K562 (cell line): ENCODE data around the gene KNCN. TPM values are rescaled to one million over a fixed set of nuclear protein-coding genes. Genes with fewer than 3 reads are reported as not detected.

Experiments used
- ARHGAP35 ChIP-seq: fragments of 450-650 bp; IDR thresholded peaks from 2 replicates; pipeline ENCODE4 v1.6.1; 2018; ENCODE audit not compliant: partially characterized antibody
- CREB1 ChIP-seq, 2 experiments: sonication (generic) in 1 of 2; formaldehyde crosslinking in 1 of 2; IDR thresholded peaks; 2 replicates each; pipeline versions ENCODE4 v1.6.1 to v1.8.0; 2012 to 2022; ENCODE audit warnings: inconsistent platforms in 1 of 2, mild to moderate bottlenecking in 1 of 2, missing genetic modification reagents in 1 of 2, moderate library complexity in 1 of 2
- DACH1 ChIP-seq: fragments of 450-650 bp; IDR thresholded peaks from 2 replicates; pipeline ENCODE4 v1.6.1; 2018; ENCODE audit not compliant: partially characterized antibody
- DPF2 ChIP-seq: fragments of 450-650 bp; IDR thresholded peaks from 2 replicates; pipeline ENCODE4 v1.6.1; 2016
- ELF1 ChIP-seq: fragments of 200-800 bp; sonication (Bioruptor generic); IDR thresholded peaks from 2 replicates; pipeline ENCODE4 v1.6.1; 2016; ENCODE audit warnings: missing genetic modification characterization, missing compliant biosample characterization
- HNRNPUL1 ChIP-seq: fragments of 200-400 bp; formaldehyde crosslinking; IDR thresholded peaks from 2 replicates; pipeline ENCODE4 v1.6.1; 2017; ENCODE audit warnings: low read length
- JUN ChIP-seq, 2 experiments: sonication (generic) in 1 of 2; formaldehyde crosslinking in 1 of 2; IDR thresholded peaks; 2 replicates each; pipeline versions ENCODE4 v1.6.1 to v1.8.0; 2012 to 2022; ENCODE audit warnings: borderline replicate concordance in 2 of 2, mild to moderate bottlenecking in 2 of 2, improper control_type of control experiment in 1 of 2, low read depth in 1 of 2, low read length in 1 of 2, missing genetic modification reagents in 1 of 2
- JUND ChIP-seq, 2 experiments: IDR thresholded peaks; 2 replicates in 1 of 2; 3 replicates in 1 of 2; pipeline ENCODE4 v1.6.1; 2011; ENCODE audit warnings: borderline replicate concordance in 2 of 2, low read depth in 2 of 2, low read length in 2 of 2, improper control_type of control experiment in 1 of 2, missing biosample characterization in 1 of 2, missing genetic modification characterization in 1 of 2, missing genetic modification reagents in 1 of 2
- KDM1A ChIP-seq, 2 experiments: fragments of 450-650 bp; IDR thresholded peaks; 2 replicates each; pipeline ENCODE4 v1.6.1; 2016; ENCODE audit warnings: mild to moderate bottlenecking in 2 of 2
- LEF1 ChIP-seq: fragments of 450-650 bp; IDR thresholded peaks from 2 replicates; pipeline ENCODE4 v1.6.1; 2016; ENCODE audit warnings: mild to moderate bottlenecking
- SREBF2 ChIP-seq: sonication (generic); formaldehyde crosslinking; IDR thresholded peaks from 2 replicates; pipeline ENCODE4 v1.4.0; 2020; ENCODE audit warnings: mild to moderate bottlenecking, missing genetic modification reagents
- STAT5A ChIP-seq: IDR thresholded peaks from 2 replicates; pipeline ENCODE4 v1.6.1; 2012; ENCODE audit warnings: low read length, inconsistent platforms, borderline replicate concordance
- ZC3H11A ChIP-seq: IDR thresholded peaks from 2 replicates; pipeline ENCODE4 v1.6.1; 2012; ENCODE audit warnings: low read depth, low read length, improper control_type of control experiment
- ZNF197 ChIP-seq: fragments of 200-800 bp; sonication (Bioruptor generic); IDR thresholded peaks from 2 replicates; pipeline ENCODE4 v1.6.1; 2016; ENCODE audit warnings: low read depth, missing genetic modification characterization, missing compliant biosample characterization
- ZNF445 ChIP-seq: fragments of 250-450 bp; sonication (Bioruptor Pico); IDR thresholded peaks from 2 replicates; pipeline ENCODE4 v1.4.0; 2020; ENCODE audit warnings: low read depth, mild to moderate bottlenecking, moderate library complexity
- polyA plus RNA-seq, 8 experiments: library from polyadenylated mRNA; depleted of rRNA in 4 of 8; stranded (reverse) in 5 of 8; unstranded in 3 of 8; fragments of >200 nt; fragmentation: Nextera tagmentation in 2 of 8; fragmentation: Illumina TruSeq in 1 of 8; extraction: Ambion mirVana in 2 of 8; extraction: Trizol in 1 of 8; gene quantifications; 2 replicates each; pipeline versions ENCODE4 v1.2.1 to v1.2.3, GENCODE V29; 2011 to 2014; ENCODE audit warnings: inconsistent platforms in 1 of 8, missing spikeins in 1 of 8
- total RNA-seq, 7 experiments: library from RNA; depleted of rRNA in 6 of 7; stranded (reverse); fragments of >200 nt in 6 of 7; fragmentation: Illumina TruSeq in 2 of 7; extraction: Trizol in 2 of 7; gene quantifications; 2 replicates each; pipeline versions ENCODE4 v1.2.1 to v1.2.3, GENCODE V29; 2011 to 2021; ENCODE audit warnings: low replicate concordance in 1 of 7
- TF ChIP-seq, protein P1 (sequence below): sonication (generic); formaldehyde crosslinking; IDR thresholded peaks from 2 replicates; pipeline ENCODE4 v1.8.0; 2023; ENCODE audit warnings: mild to moderate bottlenecking, missing genetic modification reagents
- TF ChIP-seq, protein P2 (sequence below): fragments of 250-450 bp; sonication (Bioruptor Pico); IDR thresholded peaks from 2 replicates; pipeline ENCODE4 v1.9.0; 2021; ENCODE audit warnings: mild to moderate bottlenecking, inconsistent platforms
- TF ChIP-seq, protein P3 (sequence below): fragments of 450-650 bp; IDR thresholded peaks from 2 replicates; pipeline ENCODE4 v1.6.1; 2014; ENCODE audit warnings: low read depth, mild to moderate bottlenecking, moderate library complexity, borderline replicate concordance

KNCN gene
- total and polyA plus RNA-seq, 9 of the 15 experiments (the other 6 are each of a cell fraction or from before 2014, with no cell fraction given) = not detected

DNA sequence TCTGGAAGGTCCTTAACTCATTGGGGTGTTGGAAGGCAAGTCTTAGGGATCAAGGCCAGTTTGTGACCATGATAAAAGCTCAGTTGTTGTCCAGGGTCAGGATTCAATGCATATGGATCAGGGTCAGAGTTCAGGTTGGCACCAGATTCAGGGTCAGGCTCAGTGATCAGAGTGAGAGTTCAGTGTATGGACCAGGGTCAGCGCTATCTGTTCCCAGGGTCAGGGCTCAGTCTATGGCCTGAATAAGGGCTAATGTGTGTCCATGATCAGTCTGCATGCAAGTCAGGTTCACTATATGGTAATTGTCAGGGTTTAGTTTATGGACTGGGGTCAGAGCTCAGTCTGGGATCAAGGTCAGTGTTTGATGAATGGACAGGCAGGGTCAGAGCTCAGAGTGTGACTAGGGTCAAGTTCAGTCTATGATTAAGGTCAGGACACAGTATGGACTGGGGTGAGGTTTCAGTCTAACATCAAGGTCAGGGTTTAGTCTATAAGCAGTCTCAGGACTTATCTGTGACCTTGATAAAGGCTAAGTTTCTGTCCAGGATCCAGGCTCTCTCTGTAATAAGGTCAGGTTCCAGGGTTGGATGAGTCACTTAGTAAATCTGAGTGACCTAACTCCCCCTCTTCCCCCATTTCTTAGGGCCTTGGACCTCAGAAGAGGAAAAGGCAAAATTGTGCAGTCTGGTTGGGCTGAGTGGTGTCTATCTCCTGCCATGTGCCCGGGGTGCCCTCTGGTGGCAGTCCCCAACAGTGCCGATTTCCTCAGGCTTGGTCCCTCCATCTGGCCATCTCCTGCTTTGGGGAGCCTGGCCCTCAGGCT, 23.8 kb downstream of the KNCN start (continued):
- TF ChIP-seq, protein P1, sequence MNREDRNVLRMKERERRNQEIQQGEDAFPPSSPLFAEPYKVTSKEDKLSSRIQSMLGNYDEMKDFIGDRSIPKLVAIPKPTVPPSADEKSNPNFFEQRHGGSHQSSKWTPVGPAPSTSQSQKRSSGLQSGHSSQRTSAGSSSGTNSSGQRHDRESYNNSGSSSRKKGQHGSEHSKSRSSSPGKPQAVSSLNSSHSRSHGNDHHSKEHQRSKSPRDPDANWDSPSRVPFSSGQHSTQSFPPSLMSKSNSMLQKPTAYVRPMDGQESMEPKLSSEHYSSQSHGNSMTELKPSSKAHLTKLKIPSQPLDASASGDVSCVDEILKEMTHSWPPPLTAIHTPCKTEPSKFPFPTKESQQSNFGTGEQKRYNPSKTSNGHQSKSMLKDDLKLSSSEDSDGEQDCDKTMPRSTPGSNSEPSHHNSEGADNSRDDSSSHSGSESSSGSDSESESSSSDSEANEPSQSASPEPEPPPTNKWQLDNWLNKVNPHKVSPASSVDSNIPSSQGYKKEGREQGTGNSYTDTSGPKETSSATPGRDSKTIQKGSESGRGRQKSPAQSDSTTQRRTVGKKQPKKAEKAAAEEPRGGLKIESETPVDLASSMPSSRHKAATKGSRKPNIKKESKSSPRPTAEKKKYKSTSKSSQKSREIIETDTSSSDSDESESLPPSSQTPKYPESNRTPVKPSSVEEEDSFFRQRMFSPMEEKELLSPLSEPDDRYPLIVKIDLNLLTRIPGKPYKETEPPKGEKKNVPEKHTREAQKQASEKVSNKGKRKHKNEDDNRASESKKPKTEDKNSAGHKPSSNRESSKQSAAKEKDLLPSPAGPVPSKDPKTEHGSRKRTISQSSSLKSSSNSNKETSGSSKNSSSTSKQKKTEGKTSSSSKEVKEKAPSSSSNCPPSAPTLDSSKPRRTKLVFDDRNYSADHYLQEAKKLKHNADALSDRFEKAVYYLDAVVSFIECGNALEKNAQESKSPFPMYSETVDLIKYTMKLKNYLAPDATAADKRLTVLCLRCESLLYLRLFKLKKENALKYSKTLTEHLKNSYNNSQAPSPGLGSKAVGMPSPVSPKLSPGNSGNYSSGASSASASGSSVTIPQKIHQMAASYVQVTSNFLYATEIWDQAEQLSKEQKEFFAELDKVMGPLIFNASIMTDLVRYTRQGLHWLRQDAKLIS = no peak; the same call in 1 of the 2 replicates
- TF ChIP-seq, protein P2, sequence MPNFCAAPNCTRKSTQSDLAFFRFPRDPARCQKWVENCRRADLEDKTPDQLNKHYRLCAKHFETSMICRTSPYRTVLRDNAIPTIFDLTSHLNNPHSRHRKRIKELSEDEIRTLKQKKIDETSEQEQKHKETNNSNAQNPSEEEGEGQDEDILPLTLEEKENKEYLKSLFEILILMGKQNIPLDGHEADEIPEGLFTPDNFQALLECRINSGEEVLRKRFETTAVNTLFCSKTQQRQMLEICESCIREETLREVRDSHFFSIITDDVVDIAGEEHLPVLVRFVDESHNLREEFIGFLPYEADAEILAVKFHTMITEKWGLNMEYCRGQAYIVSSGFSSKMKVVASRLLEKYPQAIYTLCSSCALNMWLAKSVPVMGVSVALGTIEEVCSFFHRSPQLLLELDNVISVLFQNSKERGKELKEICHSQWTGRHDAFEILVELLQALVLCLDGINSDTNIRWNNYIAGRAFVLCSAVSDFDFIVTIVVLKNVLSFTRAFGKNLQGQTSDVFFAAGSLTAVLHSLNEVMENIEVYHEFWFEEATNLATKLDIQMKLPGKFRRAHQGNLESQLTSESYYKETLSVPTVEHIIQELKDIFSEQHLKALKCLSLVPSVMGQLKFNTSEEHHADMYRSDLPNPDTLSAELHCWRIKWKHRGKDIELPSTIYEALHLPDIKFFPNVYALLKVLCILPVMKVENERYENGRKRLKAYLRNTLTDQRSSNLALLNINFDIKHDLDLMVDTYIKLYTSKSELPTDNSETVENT (CRISPR knock-in tag) = no peak
- peak; percentile 98 for TF ChIP-seq JUN (IDR thresholded peaks at IDR 0.05; ENCODE audit: borderline replicate concordance, low read depth, low read length)
- TF ChIP-seq JUN (CRISPR knock-in tag; IDR thresholded peaks at IDR 0.05; ENCODE audit: borderline replicate concordance) = peak; percentile 52; the same call in 1 of the 2 replicates
- TF ChIP-seq DPF2 = peak; percentile 88
- peak; percentile 97 for TF ChIP-seq JUND (IDR thresholded peaks at IDR 0.05; ENCODE audit: borderline replicate concordance, low read depth, low read length)
- TF ChIP-seq JUND (tag; IDR thresholded peaks at IDR 0.05; ENCODE audit: borderline replicate concordance, low read depth, low read length) = peak; percentile 96
- 0 out of 2 replicates have a peak, but pooled peaks have one; percentile 62 for TF ChIP-seq ZC3H11A
- no peak for TF ChIP-seq HNRNPUL1
- TF ChIP-seq DACH1 = no peak
- TF ChIP-seq LEF1 = peak; percentile 36; the same call in 1 of the 2 replicates
- TF ChIP-seq ELF1 (tag) = no peak
- no peak for TF ChIP-seq CREB1 (IDR thresholded peaks at IDR 0.05)
- peak; percentile 33; the same call in 1 of the 2 replicates for TF ChIP-seq CREB1 (CRISPR knock-in tag; IDR thresholded peaks at IDR 0.05)
- TF ChIP-seq ZNF197 (CRISPR knock-in tag) = no peak
- TF ChIP-seq KDM1A (IDR thresholded peaks at IDR 0.05) = peak; percentile 98
- TF ChIP-seq, protein P3, sequence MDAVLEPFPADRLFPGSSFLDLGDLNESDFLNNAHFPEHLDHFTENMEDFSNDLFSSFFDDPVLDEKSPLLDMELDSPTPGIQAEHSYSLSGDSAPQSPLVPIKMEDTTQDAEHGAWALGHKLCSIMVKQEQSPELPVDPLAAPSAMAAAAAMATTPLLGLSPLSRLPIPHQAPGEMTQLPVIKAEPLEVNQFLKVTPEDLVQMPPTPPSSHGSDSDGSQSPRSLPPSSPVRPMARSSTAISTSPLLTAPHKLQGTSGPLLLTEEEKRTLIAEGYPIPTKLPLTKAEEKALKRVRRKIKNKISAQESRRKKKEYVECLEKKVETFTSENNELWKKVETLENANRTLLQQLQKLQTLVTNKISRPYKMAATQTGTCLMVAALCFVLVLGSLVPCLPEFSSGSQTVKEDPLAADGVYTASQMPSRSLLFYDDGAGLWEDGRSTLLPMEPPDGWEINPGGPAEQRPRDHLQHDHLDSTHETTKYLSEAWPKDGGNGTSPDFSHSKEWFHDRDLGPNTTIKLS = peak; percentile 46; the same call in 1 of the 2 replicates
- TF ChIP-seq ARHGAP35 = no peak
- TF ChIP-seq STAT5A = no peak
- TF ChIP-seq ZNF445 (CRISPR knock-in tag) = no peak
- TF ChIP-seq SREBF2 (CRISPR knock-in tag) = no peak
